NCI-H128 (cell line): ENCODE data around the gene DLG5.

ENCODE experiments used
- DNase-seq: peaks from one replicate; lab custom pipeline; 2025; ENCODE audit not compliant: unreplicated experiment; lab: John Stamatoyannopoulos, UW

DLG5 gene

DNA sequence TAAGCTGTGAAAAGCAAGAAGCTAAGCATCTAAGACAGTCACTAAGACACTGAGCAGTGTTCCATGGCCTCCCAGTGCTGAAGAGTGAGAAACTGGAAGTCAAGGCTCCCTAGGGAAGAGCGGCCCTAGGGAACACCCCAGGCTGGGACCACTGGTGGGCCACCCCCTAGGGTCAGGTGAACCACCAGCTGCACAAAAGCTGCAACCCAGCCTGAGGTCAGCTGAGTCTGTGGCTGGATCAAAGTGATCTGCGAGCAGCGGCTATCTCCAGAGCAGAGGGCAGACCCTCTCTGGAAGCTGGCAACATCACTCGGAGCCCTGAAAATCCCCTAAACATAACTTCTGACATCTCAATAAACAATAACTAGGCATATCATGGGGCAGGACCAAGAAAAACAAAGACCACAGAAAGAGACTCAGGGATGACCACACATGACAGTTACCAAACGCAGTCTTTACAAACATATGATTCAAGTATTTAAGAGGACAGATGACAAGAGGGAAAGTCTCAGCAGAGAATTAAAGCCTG, 125.8 kb downstream of the DLG5 start:
- DNase-seq = no peak

DNA sequence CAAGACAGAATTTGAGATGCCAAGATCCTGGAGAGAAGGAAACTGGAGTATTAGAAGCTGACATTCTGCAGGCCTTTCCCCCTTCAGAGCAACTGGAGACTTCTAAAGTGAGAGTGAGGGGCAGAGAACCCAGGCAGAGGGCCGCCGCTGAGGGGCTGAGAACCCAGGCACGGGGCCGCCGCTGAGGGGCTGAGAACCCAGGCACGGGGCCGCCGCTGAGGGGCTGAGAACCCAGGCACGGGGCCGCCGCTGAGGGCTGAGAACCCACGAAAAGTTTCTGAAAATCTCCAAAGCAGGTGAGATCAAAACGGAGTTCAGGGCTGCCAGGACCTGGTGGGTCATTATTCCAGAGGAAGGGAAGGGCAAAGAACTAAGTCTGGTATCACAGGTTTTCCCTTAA, 126.2 kb downstream of the DLG5 start:
- no peak for DNase-seq

GRCh38 chr10:77799352-77799751, 127.2 kb downstream of the DLG5 start:
- no peak for DNase-seq

GRCh38 chr10:77798940-77799339, 127.6 kb downstream of the DLG5 start:
- no peak for DNase-seq

DNA sequence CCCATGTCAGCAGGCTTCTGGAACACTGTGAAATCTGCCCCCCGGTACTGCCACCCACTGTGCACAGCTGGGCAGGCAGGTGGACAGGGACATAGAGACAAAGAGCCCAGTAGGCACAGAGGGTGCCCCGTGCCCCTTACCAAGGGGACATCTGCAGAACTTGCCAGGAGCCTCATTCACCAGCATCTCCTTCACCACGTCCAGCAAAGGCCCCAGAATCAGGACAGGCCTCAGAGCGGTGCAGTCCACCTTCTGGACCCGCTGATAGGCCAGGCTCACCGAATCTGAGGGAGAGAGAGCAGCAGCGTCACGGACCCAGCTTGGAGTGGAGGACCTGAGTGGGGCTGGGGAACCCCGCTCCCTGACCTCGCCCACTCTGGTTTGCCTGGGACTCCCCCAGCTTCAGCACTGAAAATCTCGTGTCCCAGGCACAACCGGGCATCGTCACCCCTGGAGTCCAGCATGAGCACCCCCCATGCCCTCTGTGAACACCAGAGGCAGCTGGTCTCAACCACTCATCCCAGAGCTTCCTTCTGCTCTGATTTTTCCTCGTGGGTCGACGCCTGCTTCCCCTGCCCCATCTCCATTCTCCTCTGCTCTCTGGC, 130.1 kb downstream of the DLG5 start:
- no peak for DNase-seq

DNA sequence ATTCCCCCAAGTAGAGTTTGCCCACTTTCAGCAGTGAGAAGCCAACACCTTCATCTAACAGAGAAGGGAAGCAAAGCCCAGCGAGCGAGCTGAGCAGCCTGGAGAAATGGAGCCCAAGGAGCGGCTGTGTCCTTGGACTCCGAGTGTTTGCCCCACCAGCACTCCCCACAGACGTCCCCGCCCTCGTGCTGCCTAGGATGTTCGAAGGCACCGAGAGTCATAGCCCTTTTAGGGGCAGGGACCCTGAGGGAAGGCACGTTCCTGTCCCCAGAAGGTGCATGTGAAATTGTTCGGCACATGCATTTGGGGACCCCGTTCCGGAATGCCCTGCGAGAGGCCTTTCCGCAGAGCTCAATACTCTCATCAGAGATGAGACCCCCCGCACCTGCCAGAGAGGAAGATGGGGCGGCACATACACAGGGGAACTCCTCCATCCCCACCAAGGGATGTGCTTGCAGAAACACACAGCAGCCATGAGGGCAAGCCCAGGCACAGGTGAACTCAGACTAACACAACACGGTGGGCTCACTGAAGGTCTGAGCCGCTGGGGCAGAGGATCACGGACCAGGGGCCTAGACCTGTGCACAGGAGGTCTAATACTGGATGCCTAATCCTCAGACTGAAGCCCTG, 131.0 kb downstream of the DLG5 start:
- no peak for DNase-seq

- DNase-seq = no peak
These were observed 132.1 kb downstream of the DLG5 start for GRCh38 chr10:77794256-77795142.

DNA sequence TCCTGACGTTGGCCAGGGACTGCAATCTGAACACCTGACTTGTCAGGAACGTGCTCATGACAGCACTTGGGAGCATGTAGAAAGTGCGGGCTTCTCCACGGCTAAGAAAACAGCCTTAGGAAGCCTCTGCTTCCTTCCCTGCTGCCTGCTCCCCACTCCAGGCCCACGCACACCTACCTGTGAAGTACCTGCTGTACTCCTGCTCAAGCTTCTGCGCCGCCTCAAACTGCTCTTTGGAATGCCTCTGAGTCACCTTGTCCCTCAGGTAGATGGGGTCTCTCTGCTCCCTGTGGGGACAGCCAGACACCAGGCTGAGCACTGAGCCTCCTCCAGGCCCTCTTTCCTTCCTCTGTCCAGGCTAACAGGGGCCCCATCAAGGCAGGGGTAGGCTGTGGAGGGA, 132.7 kb downstream of the DLG5 start:
- DNase-seq = no peak

GRCh38 chr10:77792155-77792554, 134.4 kb downstream of the DLG5 start:
- DNase-seq = no peak

GRCh38 chr10:77791506-77791905, 135.0 kb downstream of the DLG5 start:
- DNase-seq = no peak

GRCh38 chr10:77789861-77790260, 136.7 kb downstream of the DLG5 start:
- DNase-seq = no peak

GRCh38 chr10:77789016-77789415, 137.5 kb downstream of the DLG5 start:
- DNase-seq = no peak

- no peak for DNase-seq
These were observed 138.0 kb downstream of the DLG5 start for GRCh38 chr10:77788496-77789010.

DNA sequence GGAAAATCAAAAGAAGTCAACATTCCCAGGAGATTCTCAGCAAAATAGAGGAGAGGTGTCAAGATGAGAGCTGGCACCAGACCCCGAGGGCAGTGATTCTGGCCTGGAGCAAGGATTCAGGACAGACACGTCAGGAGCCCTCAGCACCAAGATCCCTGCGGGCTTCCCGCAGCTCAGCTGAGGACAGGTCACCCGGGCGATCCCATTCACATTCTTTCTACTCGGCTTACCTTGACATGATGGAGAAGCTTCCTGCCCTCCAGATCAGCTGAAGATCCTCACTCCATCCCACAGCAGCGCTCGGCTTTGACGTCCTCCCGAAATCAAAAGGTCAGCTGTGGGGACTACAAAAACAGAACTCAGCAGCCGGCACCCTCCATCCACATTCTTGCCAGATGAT, 139.1 kb downstream of the DLG5 start:
- no peak for DNase-seq

DNA sequence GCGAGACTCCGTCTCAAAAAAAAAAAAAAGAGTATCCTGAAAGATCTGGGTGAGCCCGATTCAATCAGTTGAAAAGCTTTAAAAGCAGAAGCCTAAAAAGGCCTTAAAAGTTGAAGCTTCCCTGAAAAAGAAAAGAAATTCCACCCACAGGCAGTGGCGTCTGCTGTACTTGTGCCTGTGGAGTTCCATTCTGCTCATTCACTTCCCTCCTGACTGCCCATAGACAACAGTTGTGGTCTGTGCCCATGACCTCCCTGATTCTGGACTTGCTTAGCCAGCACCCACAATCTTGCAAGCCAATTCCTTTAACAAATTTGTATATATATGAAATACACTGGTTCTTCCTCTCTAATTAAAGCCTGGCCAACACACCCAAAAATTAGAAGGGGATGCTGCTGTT, 141.7 kb downstream of the DLG5 start:
- no peak for DNase-seq

- DNase-seq = no peak
These were observed 144.1 kb downstream of the DLG5 start for GRCh38 chr10:77782328-77783061.

GRCh38 chr10:77781451-77782327, 144.9 kb downstream of the DLG5 start:
- DNase-seq = no peak

DNA sequence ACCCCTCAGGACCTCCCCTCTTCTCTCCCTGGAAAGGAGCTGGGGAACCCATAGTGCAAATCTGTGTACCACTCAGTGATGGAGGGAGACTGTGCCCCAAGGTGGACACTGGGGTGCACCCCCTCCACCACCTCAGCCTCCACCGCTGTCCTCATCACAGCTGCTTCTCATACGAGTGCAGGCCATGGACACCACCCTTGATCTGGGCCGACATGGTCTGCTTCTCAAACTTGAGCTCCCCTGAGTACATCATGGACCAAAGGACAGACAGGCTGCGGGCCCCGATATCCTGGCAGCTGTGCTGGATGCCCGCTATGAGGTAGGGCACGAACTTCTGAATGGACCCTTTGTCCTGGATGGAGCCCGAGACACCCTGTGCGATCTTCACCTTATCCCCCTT, 146.4 kb downstream of the DLG5 start:
- no peak for DNase-seq

GRCh38 chr10:77776487-77776886, 150.1 kb downstream of the DLG5 start:
- no peak for DNase-seq

DNA sequence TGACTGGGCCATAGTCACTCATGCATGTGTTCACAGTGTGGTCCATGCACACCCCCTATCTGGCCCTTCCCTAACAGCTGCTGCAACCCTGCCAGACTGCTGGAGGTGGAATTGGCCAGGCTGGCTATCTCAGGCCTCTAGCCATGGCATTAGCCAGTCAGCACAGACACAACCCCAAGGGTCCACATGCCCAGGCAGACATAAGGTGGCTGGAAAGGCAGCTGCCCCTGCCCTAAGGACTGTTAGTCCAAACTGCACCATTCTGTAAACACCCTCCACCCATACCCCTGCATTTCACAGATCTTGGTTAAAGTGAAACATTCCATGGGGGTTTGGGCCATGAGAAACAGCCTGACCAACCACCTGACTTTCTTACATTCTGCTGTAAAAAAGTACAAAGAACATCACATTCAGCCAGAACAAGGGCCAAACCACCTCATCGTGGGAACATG, 151.6 kb downstream of the DLG5 start:
- no peak for DNase-seq
